HT-29 (cell line): ENCODE results near the gene CD2. TPM values are rescaled to one million over a fixed set of nuclear protein-coding genes. Genes with fewer than 3 reads are reported as not detected.

Experiments used
- DNase-seq: peaks from one replicate; pipeline ENCODE4 v3.0.0-alpha.2; 2015; ENCODE audit warnings: low spot score
- total RNA-seq: library from RNA; depleted of rRNA; stranded (reverse); fragments of >200 nt; shearing (Covaris generic); gene quantifications from 2 replicates; pipeline ENCODE4 v1.2.3, GENCODE V29; 2014

Gene CD2
- total RNA-seq, 1 experiment from 2014 or later: not detected

DNA sequence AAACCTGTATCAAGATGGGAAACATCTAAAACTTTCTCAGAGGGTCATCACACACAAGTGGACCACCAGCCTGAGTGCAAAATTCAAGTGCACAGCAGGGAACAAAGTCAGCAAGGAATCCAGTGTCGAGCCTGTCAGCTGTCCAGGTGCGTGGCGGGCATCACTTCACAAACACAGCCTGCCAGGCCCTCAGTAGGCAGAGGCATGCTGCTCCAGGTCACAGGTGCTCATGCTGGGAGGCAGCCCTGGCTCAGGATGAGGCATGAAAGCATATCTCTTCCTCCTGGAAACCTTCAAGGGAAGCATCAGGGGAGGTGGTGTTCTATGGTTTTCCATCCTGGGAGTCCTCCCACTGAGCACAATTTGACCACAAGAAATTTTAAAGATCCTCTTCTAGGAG is 6.3 kb downstream of the CD2 start:
- no peak for DNase-seq

DNA sequence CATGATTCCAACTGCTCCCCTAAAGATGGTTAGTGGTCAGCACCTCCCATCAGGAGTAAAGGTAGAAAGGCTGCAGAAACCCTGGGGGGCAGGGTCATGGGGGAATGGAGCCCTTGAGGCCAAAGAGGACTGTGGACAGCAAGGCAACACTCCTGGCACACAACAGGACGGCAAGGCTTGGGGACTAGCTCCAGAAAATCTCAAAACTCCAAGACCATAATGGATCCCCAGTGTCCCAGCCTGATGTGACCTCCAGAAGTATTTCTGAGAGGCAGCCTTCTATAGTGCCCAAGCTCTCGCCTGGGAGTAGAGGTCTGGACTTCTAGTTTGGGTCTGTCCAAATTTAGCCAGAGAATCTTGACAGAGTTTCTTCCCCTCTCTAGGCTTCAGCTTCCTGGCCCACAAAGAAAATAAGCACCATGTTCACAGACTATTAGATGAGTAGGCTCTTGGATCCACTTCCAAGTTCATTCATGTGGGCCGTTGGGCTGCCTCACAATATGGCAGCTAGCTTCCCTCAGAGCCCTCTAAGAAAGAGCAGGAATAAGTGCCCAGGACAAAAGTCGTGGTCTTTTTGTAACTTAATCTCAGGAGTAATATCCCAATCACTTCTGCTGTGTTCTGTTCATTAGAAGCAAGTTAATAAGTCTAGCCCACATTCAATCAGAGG is 6.9 kb downstream of the CD2 start:
- no peak for DNase-seq

DNA sequence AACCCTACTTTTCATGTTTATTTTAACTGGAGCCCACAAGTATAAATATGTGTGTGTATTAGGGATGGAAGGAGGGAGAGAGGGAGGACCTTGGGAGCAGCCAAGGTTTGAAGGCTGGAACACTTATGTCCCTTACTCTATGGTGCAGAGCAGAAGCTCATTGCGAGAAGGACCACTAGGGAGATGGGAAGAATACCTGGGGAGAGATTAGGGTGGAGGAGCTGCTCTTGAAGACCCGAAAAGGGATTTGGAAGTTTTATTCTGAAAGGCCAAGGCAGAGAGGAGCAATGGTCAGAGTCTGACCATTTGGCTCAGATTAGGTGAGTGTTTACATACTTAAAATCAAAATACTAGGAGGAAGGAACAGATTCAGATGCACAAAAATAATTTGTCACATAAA is 8.1 kb downstream of the CD2 start:
- DNase-seq: no peak

- no peak for DNase-seq
Measured at GRCh38 chr1:116762781-116763115, 8.5 kb downstream of the CD2 start.

DNA sequence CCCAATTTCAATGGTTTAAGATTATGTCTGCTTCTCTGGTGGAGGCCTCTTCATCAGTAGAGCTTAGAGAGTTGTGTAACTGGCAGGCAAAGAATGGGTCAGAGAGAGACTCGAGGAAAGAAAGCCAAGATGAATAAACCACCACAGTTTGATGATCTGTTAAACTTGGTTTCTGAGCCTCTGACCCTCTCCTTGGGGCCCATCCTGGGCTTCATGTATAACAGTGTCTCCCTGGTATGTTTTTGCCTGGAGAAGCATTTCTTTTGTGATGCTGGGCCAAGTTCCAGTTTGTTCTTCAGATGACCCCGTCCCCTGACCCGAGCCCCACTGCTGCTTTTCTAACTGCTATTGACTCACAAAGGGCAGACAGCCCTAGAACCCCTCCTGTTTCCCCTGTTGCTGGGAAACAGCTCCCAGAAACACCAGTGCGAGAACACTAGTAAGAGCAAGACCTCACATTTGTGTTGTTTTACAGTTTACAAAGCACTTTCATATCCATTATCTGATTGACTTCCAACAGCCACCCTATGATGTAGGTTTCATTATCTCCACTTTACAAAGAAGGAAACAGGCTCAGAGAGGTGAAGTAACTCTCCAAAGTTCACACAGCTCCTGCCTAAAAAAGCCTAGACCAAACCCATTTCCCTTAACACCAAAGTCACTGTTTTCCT is 9.0 kb downstream of the CD2 start:
- DNase-seq: no peak

GRCh38 chr1:116763787-116764465 is 9.7 kb downstream of the CD2 start:
- DNase-seq: peak; percentile 46

GRCh38 chr1:116764466-116764898 is 10.3 kb downstream of the CD2 start:
- DNase-seq: no peak

DNA sequence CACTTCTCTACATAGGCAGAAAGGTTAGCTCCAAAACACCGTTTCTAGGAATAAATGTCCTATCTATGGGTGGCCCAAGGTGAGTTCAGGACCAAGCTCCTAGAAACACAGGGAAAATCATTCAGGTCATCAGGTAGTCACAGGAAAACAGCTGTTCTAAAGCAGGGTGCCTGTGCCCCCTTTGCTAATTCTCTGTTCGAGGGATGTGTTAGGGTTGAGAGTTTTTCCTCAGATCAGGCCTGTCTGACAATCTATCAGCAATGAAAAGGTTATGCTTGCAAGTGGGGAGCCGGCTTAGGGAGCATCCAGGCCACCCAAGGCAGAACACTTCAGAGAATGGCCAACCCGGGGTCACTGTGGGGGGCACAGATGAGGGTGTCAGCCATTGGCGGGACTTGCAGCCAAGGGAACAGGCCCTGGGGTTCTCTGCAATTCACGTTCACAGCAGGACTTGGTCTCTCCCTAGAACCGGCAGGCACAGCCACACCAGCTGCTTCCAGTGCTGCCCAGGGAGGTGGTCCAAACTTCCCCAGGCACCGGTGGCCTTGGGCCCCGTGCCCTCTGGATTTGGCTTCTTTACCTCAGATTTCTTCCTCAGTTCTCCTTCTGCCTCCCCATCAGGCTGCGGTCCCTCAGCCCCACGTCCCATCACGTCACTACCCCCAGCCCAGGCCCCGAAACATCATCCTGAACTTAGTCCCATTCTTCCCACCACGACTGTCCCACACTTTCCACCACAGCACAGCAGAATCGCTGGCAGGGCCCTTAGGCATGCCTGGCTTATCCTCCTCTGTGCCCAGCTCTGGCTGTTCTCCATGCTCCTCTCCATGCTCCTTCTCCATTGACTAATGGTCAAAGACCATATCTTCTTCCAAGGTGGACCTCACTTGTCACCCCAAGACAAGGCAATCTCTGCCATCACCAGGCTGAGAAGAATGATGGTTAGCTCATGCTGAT is 11.0 kb downstream of the CD2 start:
- no peak for DNase-seq

DNA sequence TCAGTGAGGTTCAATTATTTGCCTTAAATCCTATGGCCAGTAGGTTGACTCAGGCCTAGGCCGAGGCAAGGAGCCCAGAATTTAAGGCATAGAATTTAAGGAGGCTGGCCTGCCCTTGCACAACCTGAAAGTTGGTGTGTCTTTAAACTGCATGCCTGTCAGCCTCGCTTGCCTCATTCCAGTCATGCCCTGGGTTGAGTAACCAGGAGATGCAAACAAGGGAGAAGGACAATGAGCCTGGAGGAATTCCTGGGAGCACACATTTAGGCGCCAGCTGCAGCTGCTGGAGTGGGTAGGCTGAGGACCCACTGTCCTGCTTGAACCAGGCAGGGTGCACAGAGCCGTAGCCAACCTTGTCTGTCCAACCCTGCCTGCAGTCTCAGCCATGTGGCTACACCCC is 11.7 kb downstream of the CD2 start:
- no peak for DNase-seq

DNA sequence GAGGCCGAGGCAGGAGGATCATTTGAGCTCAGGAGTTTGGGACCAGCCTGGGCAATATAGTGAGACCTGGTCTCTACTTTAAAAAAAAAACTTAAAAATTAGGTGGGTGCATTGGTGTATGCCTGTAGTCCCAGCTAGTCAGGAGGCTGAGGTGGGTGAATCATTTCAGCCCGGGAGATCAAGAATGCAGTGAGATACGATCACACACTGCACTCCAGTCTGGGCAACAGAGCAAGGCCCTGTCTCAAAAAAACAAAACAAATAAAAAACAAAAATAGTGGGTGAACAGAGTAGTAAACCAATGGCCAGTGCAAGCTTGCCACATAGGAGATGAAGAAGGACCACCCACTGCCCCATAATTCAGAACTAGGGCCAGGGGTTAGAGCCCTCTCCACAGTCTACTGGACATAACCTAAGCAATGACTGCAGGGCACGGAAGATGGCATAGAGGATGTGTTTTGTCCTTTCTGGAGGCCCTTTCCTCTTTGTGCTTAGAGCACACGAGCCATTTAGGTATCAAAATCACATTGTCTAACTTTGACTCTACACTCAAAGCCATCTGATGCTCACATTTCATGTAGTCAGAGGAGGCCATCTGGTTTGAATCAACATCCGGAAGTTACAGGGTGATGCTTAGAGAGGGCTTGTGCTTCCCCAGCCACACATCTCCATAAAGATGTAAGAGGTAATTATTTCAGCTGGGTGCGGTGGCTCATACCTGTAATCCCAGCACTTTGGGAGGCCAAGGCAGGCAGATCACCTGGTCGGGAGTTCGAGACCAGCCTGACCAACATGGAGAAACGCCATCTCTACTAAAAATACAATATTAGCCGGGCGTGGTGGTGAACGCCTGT is 12.6 kb downstream of the CD2 start:
- DNase-seq: no peak

GRCh38 chr1:116767782-116768382 is 13.7 kb downstream of the CD2 start:
- no peak for DNase-seq

DNA sequence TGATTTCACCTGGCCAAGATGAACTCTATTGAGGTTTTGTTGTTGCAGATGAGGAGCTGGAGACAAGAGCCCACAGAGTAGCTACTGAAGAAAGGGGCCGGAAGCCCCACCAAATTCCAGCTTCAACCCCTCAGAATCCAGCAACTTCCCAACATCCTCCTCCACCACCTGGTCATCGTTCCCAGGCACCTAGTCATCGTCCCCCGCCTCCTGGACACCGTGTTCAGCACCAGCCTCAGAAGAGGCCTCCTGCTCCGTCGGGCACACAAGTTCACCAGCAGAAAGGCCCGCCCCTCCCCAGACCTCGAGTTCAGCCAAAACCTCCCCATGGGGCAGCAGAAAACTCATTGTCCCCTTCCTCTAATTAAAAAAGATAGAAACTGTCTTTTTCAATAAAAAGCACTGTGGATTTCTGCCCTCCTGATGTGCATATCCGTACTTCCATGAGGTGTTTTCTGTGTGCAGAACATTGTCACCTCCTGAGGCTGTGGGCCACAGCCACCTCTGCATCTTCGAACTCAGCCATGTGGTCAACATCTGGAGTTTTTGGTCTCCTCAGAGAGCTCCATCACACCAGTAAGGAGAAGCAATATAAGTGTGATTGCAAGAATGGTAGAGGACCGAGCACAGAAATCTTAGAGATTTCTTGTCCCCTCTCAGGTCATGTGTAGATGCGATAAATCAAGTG is 14.3 kb downstream of the CD2 start:
- no peak for DNase-seq

- no peak for DNase-seq
Measured at GRCh38 chr1:116769104-116769452, 14.8 kb downstream of the CD2 start.

- DNase-seq: no peak
Measured at GRCh38 chr1:116769561-116769977, 15.3 kb downstream of the CD2 start.

GRCh38 chr1:116769994-116770393 is 15.8 kb downstream of the CD2 start:
- DNase-seq: no peak

GRCh38 chr1:116770625-116771024 is 16.4 kb downstream of the CD2 start:
- no peak for DNase-seq

DNA sequence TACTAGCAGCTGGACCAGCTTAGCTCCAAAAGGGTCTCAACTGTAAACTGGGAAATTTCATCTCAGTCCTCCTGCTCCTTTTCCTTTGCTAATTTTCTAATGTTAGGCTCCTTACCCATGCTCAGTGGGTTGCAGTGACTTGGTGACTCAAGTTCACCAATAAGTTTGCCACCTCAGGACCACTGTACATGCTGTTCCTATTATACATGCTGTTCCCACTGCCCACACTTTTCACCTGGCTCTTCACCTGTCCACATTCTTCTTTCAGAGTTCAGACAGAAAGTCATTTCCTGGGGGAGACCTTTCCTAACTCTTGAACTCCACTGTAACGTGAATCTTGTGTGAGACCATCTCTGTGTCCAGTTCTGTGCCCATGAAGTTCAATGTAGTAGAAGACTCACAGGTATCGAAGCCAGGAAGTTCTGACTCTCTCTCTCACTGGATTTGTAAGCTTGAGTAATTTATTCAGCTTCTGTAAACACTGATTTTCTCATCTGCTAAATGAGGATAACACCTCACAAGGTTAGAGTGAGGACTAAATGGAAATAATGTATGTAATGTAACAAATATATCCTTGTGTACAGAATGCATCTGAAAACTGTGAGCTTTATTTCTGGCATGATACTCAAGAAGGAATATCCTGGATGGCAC is 17.9 kb downstream of the CD2 start:
- DNase-seq: no peak

DNA sequence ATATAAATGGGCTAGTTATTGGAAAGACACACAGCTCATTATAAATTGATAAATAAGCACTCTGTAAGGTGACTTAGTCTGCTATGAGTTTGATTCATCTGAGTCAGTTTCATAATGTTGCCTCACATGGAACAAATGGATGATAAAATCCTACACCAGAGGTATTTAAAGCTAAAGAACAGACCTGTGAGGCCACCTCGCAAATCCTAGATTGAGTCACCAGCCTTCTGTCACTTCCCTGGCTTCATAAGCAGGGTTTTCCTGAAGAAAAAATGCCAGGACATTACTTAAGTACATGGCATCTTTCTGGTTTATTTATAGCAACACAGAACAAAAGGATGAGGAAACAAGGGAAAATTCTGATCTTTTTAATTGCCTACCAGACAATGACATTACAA is 18.4 kb downstream of the CD2 start:
- no peak for DNase-seq

DNA sequence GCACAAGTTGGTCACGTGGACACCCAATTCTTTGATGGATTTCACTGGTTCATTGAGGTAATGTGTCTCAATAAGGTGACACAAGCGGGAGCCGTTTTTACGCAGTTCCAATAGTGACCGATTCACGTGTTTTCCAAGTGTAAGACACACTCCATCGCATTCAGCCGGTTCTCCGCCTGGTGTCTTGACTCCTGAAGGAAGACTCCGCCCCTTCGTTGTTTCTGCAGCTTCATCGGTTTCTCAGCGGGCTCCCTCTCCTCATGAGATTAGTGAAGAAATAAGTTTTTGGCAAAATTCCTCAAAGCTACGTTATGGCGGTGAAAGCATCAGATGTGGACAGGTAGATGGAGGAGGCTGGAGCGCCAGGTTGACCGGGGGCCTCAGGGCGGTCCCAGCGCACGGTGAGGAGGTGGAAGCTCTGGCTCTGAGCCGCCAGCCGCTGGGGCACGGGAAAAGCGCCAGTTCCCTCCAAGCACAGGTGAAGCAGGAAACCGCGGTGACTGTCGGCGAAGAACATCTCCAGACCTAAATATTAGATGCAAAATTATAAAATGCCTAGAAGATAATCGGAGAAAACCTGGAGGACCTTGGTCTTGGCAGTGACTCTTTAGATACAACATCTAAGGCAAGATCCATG is 21.0 kb downstream of the CD2 start:
- DNase-seq: no peak
